BJ (cell line): Measurements from ENCODE around the gene EMILIN1. TPM values are rescaled to one million over a fixed set of nuclear protein-coding genes. Genes with fewer than 3 reads are reported as not detected.

Experiments used
- CTCF ChIA-PET: fragments of 350-600 bp; formaldehyde crosslinking; extraction: SDS; loops from one replicate; lab custom pipeline; 2021; ENCODE audit warnings: antibody characterized with exemption, inconsistent platforms; lab: Yijun Ruan, JAX
- POLR2A ChIA-PET: fragments of 300-600 bp; sonication (Branson Sonifier 250); formaldehyde crosslinking; extraction: SDS; loops from one replicate; lab custom pipeline; 2021; ENCODE audit warnings: antibody characterized with exemption; lab: Charles Lee
- DNase-seq: peaks from one replicate; pipeline ENCODE4 v3.0.0-alpha.2; 2011; ENCODE audit warnings: low read depth
- H3K27me3 ChIP-seq: 2 replicates; pipeline ENCODE4 v1.6.0; 2011; ENCODE audit warnings: low read length; ENCODE audit not compliant: control insufficient read depth, insufficient read depth
- H3K36me3 ChIP-seq: 2 replicates; pipeline ENCODE4 v1.5.1; 2011; ENCODE audit warnings: low read length; ENCODE audit not compliant: control insufficient read depth, insufficient read depth
- H3K4me3 ChIP-seq: 2 replicates; pipeline ENCODE4 v1.5.1; 2011; ENCODE audit warnings: low read depth, mild to moderate bottlenecking, control low read depth, low read length
- CTCF ChIP-seq: IDR thresholded peaks from 2 replicates; pipeline ENCODE4 v1.5.1; 2011; ENCODE audit warnings: low read depth, mild to moderate bottlenecking, control low read depth, inconsistent platforms, low read length, moderate library complexity; ENCODE audit not compliant: insufficient read depth
- polyA plus RNA-seq: library from polyadenylated mRNA; depleted of rRNA; stranded (reverse); fragments of >200 nt; gene quantifications from 2 replicates; pipeline ENCODE4 v1.2.3, GENCODE V29; 2011

Gene EMILIN1
- polyA plus RNA-seq, 1 experiment: 81.3 TPM

GRCh38 chr2:27096748-27097297 is 18.4 kb downstream of the EMILIN1 start:
- H3K36me3 ChIP-seq: no peaks in the 10 kb centered on the region
- no peak for DNase-seq
- TF ChIP-seq CTCF: no peak
- peaks cover 1% of the 10 kb centered on the region; the same call in 1 of the 2 replicates for H3K27me3 ChIP-seq
- H3K4me3 ChIP-seq: no peak overlapping the region
- ChIA-PET POLR2A (interaction anchor here (0.6 kb wide), 1 partner anchor 206 kb away, joined by 4 read pairs; no protein-coding TSS in a partner anchor), CTCF (interaction anchor here (0.9 to 8.0 kb wide), 14 partner anchors 9 to 207 kb away, joined by 3 to 94 read pairs (median 6); partner anchors contain the start of genes KHK and TRIM54)

GRCh38 chr2:27097341-27097740 is 18.9 kb downstream of the EMILIN1 start:
- TF ChIP-seq CTCF: no peak
- ChIA-PET POLR2A (interaction anchor here (0.6 kb wide), 1 partner anchor 205 kb away, joined by 4 read pairs; no protein-coding TSS in a partner anchor), CTCF (interaction anchor here (1.1 to 8.0 kb wide), 14 partner anchors 8 to 206 kb away, joined by 3 to 94 read pairs (median 6); partner anchors contain the start of genes KHK and TRIM54)
- Histone ChIP-seq H3K36me3 (no peaks in the 10 kb centered on the region), H3K27me3 (peaks cover 1% of the 10 kb centered on the region; the same call in 1 of the 2 replicates), H3K4me3 (no peak overlapping the region)
- DNase-seq: no peak

GRCh38 chr2:27099334-27099955 is 21.0 kb downstream of the EMILIN1 start:
- Histone ChIP-seq H3K36me3 (no peaks in the 10 kb centered on the region), H3K27me3 (peaks cover 1% of the 10 kb centered on the region; the same call in 1 of the 2 replicates), H3K4me3 (no peak overlapping the region)
- ChIA-PET POLR2A (no interaction called here), CTCF (interaction anchor here (0.7 to 8.0 kb wide), 20 partner anchors 8 to 298 kb away, joined by 3 to 94 read pairs (median 4); partner anchors contain the start of genes ABHD1, KHK, PREB and TRIM54)
- no peak for TF ChIP-seq CTCF
- DNase-seq: no peak

GRCh38 chr2:27100036-27100435 is 21.6 kb downstream of the EMILIN1 start:
- peaks cover 1% of the 10 kb centered on the region; the same call in 1 of the 2 replicates for H3K27me3 ChIP-seq
- ChIA-PET CTCF (interaction anchor here (1.0 to 8.0 kb wide), 14 partner anchors 8 to 203 kb away, joined by 3 to 94 read pairs (median 6); partner anchors contain the start of genes ABHD1, KHK, PREB and TRIM54), POLR2A (no interaction called here)
- no peak for DNase-seq
- no peak for TF ChIP-seq CTCF
- H3K36me3 ChIP-seq: no peaks in the 10 kb centered on the region
- H3K4me3 ChIP-seq: no peak overlapping the region

GRCh38 chr2:27102329-27102728 is 23.9 kb downstream of the EMILIN1 start:
- Histone ChIP-seq H3K4me3 (no peak overlapping the region), H3K36me3 (no peaks in the 10 kb centered on the region), H3K27me3 (peaks cover 1% of the 10 kb centered on the region; the same call in 1 of the 2 replicates)
- ChIA-PET CTCF (interaction anchor here (0.6 to 8.0 kb wide), 10 partner anchors 64 to 448 kb away, joined by 3 to 94 read pairs (median 6); partner anchors contain the start of gene TRIM54), POLR2A (no interaction called here)
- no peak for TF ChIP-seq CTCF
- no peak for DNase-seq
